ENCODE data around the gene GRM1.

GRM1 gene

DNA sequence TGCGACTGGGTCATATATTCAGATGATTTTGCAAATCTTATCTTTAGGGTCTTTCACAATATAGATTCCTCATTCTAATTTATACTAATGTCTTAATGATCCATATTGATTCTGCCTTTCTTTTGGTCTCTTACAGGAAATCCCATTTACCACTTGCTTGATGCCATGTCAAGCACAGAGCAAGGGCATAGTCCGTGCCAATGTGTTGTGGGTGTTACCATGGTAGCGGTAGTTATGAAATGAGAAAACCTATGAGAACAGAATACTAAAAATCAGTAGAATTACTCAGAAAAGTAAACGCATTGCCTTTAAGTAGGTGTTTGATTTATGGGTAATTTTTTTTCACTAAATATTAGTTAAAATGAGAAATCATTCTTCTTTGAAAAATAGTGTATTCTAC lies 360.9 kb downstream of the GRM1 start:
- no peak for DNase-seq

DNA sequence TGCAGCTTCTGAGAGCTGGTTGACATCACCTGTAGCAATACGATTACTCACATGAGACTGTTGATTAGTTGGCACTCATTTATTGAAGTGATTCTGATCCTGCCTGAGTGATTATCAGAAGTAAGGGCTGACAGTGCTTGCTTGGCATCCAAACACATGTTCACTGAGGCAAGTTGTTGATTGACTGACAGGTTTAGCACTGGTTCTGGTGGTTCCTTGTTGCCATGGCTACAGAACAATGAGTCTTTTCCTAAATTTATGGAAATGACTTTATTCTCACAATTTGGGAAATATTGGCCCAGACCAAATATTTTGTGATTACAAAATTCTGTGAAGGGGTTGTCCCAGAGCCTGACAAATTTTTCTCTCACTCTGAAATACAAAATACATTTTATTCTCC lies 368.8 kb downstream of the GRM1 start:
- no peak for DNase-seq

DNA sequence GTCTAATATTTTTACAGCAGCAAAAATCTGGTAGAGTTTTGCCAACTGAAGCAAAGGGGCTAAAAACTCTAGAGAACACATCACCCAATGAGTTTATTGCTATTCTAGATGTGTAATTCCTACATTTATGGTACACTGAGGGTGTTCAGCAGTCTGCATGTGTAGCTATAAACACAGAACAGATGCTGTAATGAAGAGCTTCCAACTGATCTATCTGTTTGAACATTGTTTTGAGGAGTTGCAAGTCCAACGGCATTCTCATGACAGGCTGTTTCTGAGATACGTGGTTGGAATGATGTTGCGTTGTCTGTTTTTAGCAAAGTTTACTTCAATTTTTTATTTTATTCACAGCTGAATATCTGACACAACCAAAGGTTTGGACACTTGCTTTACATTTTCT lies 373.6 kb downstream of the GRM1 start:
- DNase-seq, result no peak

DNA sequence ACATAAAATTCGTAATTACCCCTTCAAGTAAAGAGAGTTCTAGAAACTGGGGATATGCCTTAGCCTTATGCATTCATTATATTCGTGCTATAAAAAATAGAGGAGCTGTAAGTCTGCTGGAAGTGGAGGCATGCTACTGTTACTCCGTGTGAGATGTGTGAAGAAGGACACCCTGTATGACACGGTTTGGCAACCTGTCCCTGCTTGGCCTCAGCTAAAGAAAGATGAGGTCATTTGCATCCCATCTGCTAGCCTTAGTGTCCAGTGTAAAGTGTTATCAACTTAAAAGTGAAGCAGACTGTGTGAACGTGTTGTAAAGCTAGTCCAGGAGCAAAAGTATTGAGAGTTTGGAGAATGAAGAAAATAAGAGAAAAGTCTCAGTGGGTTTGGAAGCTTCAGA lies 379.7 kb downstream of the GRM1 start:
- no peak for DNase-seq

DNA sequence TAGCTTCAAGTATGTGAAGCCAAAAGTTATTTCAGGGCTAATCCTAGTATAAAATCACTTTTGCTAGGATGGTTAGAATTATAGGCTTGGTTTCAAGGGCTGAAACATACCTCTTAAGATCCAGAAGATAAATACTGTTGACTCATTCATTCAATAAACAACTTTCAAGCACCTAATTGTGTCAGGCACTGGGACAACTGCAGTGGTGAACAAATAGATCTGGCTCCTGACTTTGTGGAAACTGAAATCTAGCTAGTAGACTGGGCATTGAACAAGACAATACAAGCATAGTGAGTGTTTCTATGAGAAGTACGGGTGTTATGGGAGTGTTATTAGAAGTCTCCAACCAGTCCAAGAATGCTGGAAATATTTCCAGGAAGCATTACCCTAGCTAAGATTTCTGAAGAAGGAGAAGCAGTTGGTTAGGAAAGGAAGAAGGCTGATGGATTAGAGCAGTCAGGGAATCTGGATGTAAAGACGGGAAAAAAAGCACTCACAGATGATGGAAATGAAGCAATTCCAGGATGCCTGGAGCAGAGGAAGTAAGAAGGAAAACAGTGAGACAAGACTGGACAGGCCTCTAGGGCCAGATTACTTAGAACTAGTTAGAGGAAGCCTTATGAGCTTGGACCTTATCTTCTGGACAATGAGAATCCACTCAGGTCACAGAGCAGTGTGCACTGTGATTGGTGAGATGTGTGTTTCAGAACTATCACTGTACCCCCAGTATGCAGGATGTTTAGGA lies 382.2 kb downstream of the GRM1 start:
- DNase-seq, result no peak

DNA sequence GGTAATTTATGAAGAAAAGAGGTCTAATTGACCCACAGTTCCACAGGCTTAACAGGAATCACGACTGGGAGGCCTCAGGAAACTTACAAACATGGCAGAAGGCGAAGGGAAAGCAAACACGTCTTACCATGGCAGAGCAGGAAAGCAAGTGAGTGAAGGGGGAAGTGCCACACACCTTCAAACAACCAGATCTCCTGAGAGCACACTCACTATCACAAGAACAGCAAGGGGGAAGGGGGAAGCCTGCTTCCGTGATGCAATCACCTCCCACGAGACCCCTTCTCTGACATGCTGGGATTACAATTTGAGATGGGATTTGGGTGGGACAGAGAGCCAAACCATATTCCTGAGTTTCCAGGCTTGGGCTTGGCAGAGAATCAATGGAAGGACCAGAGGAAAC lies 390.7 kb downstream of the GRM1 start:
- no peak for DNase-seq

DNA sequence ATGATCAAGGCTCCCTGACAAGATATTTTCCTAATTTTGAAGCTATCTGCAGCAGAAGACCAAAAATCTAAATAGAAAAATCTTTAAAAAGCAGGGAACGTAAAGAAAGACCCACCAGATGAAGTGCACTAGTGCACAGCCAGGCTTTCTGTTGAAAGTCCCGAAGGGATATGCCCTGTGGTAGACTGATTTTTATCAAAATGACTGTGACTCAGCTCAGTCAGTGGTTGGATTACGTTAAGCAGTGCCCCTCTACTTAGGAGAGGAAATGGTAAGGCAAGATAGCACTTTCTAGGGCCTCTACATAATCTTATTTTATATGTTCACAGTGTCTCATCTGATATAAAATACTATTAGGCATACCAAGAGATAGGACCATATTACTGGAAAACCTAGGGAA lies 391.4 kb downstream of the GRM1 start:
- DNase-seq, result no peak

DNA sequence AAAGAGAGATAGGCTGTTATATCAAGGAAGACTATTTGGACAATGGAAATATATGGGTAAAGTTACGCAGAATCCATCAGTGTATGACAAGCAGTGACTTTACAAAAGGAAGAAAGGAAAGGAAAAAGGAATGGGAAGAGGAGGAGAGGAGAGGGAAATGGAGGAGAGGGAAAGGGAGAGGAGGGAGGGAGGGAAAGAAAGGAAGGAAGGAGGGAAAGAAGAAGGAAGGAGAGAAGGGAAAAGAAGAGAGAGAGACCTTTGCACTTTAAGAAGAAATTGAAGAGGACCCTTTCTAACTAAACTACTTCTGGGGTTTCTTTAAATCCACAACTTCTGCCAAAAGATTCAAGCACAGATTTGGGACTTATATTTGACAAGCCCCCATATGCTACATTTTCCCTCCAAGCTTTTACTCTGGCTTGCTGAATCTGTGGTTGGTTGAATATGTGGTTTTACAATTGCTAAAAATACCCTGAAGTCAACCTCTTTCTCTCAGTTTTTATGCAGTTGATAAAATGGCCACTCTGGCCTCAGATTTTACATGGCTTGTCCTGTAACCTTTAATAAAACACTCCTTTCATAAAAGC lies 394.0 kb downstream of the GRM1 start:
- no peak for DNase-seq

DNA sequence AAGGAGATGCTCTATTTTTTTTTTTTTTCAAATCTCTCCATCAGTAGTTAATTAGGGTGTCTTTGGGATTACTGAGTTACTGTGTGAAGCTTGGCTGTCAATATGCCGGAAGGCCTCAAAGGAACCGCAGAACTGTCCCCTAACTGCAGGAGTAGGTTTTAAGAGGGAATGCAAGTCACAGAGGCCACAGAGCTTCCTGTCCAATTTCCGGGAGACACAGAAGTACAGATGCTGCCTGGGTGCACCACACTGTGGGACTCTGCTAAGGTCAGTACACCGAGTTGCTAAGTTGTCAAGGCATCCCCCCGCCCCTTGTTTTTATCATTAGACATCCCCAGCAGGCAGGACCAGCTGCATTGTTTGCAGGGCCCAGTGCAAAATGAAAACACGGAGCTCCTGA lies 394.6 kb downstream of the GRM1 start:
- no peak for DNase-seq

DNA sequence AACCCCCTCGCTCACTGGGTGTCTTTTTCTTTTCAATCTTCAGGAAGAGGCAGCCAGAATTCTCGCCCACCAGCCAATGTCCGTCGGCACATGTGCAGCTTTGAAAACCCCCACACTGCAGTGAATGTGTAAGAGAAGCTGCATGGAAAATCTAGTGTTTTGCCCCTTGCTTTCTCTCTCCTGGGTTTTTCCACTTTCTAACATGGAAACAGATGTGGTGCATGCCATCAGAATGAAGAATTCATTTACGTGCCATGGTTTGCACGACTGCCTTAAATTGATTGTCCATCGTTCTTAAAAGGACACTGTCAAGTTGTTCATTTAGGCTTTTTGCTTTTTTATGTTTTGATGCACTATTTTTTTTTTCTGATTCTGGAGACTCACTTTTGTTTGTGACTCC lies 397.7 kb downstream of the GRM1 start:
- no peak for DNase-seq

DNA sequence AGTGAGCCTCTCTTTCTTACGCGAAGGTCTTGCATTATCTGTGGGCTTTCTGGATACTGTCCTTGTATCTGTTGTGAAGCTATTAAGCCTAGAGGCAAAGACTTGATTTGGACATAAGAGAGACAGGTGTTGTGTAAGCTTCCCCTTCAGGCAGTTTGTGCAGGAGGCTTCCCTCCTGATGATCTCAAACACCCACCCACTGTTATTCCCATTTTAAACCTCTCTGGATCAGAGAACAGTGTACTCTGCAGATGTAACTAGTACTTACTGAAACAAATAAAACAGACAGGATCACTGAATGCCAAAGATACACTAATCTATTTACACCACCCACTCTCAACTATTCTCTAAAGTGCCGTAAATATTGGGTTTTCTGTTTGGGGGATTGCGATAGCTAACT lies 401.0 kb downstream of the GRM1 start:
- no peak for DNase-seq

DNA sequence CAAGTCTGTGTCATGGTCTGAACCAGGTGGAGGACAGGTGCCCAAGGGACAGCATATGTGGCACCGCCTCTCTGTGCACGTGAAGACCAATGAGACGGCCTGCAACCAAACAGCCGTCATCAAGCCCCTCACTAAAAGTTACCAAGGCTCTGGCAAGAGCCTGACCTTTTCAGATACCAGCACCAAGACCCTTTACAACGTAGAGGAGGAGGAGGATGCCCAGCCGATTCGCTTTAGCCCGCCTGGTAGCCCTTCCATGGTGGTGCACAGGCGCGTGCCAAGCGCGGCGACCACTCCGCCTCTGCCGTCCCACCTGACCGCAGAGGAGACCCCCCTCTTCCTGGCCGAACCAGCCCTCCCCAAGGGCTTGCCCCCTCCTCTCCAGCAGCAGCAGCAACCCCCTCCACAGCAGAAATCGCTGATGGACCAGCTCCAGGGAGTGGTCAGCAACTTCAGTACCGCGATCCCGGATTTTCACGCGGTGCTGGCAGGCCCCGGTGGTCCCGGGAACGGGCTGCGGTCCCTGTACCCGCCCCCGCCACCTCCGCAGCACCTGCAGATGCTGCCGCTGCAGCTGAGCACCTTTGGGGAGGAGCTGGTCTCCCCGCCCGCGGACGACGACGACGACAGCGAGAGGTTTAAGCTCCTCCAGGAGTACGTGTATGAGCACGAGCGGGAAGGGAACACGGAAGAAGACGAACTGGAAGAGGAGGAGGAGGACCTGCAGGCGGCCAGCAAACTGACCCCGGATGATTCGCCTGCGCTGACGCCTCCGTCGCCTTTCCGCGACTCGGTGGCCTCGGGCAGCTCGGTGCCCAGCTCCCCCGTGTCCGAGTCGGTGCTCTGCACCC lies 405.2 kb downstream of the GRM1 start:
- no peak for DNase-seq

DNA sequence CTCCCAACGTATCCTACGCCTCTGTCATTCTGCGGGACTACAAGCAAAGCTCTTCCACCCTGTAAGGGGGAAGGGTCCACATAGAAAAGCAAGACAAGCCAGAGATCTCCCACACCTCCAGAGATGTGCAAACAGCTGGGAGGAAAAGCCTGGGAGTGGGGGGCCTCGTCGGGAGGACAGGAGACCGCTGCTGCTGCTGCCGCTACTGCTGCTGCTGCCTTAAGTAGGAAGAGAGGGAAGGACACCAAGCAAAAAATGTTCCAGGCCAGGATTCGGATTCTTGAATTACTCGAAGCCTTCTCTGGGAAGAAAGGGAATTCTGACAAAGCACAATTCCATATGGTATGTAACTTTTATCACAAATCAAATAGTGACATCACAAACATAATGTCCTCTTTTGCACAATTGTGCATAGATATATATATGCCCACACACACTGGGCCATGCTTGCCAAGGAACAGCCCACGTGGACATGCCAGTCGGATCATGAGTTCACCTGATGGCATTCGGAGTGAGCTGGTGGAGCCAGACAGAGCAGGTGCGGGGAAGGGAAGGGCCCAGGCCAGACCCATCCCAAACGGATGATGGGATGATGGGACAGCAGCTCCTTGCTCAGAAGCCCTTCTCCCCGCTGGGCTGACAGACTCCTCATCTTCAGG lies 406.0 kb downstream of the GRM1 start:
- DNase-seq, result no peak

DNA sequence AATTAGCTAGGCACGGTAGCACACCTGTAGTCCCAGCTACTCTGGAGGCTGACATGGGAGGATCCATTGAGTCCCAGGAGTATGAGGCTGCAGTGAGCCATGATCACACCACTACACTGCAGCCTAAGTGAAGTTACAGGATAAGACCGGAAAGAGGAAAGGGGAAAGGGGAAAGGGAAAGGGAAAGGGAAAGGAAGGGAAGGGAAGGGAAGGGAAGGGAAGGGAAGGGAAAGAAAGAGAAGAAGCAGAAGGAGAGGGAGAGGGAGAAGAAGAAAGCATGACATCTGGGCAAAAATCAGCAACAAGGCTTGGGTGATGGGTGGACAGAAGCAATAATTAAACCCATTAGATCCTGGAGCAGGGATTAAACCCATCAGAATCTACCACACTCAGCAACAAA lies 413.0 kb downstream of the GRM1 start:
- DNase-seq, result no peak

DNA sequence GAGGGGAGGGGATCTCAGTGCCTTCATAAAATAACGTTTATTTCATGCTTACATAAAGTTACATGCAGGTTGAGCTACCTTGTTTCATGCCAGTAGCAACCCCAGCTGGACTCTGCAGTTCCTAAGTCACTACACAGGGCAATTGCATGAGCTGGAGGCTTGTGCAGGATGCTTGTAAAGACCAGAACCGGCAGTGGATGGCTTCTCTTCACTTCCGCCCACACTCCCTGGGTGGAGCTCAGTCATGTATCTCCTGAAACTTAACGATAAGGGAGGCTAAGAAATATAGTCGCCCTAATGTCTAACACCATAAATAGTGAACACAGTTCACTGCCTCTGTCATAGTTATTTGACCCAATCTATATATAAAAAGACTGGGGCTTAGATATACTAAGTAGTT lies 415.3 kb downstream of the GRM1 start:
- no peak for DNase-seq

DNA sequence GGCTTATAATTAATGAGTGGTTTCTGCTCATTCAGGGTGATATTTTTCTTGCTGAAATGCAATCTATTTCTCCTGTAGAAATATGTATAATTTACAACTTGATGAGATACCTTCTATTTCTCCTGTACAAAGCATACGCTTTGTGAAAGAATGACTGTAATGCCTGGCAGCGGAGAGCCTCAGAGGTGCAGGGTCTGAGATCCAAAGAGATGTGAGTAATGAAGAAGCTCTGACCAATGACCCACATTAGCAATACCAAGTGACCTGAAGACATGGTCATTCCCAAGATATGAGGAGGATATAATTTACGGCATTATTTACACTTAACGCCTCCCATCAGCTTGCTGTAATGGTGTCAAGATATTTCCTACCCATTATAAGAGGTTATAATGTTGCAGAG lies 416.4 kb downstream of the GRM1 start:
- DNase-seq, result no peak

DNA sequence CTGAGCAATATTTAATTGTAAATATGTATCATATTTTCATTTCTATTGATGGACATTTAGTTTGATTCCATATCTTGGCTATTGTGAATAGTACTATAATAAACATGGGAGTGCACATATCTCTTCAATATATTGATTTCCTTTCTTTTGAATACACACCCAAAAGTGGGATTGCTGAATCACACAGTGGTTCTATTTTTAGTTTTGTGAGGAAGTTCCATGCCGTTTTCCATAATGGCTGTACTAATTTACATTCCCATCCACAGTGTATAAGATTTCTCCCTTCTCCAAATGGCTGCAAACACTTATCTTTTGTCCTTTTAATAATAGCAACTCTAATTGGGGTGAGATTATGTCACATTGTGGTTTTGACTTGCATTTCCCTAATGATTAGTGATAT lies 428.0 kb downstream of the GRM1 start:
- no peak for DNase-seq

DNA sequence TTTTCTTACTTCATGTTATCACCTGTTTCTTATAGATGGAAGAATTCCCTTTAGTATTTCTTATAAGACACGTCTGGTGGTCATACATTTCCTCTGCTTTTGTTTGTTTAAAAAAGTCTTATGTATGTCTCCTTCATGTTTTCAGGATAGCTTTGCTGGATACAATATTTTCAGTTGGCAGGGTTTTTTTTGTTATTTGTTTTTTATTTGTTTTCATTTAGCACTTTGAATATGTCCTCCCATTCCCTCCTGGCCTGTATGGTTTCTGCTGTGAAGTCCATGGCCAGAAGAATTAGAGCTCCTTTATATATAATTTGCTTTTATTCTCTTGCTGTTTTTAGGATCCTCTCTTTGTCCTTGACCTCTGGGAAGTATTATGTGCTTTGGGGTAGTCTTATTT lies 432.1 kb downstream of the GRM1 start:
- no peak for DNase-seq

DNA sequence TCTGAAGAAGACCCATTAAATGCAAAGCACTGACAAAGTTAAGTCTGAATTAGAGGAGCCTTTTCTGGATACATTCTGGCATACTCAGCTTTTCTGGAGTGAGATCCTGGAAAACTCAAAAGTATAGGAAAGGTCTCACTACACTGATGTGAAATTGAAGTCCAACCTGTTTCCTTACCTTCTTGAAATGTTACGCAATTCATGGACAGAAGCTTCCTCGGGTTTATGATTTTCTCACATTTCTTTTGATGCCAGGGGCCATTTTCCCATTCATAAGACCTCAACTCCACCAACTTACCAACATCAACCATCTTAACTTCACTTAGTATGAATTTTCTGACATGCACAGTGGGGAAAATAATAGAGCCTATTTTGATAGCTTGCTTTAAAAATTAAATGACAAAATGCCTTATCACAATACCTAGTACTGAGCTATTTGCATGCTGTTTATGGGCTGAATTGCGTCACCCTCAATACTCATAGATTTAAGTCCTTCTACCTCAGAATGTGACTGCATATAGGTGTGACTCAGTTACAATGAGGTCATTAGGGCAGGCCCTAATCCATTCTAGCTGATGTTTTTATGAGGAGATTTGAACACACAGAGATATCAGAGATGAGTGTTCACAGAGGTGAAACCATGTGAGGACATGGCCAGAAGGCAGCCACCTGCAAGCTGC lies 441.4 kb downstream of the GRM1 start:
- DNase-seq, result no peak

DNA sequence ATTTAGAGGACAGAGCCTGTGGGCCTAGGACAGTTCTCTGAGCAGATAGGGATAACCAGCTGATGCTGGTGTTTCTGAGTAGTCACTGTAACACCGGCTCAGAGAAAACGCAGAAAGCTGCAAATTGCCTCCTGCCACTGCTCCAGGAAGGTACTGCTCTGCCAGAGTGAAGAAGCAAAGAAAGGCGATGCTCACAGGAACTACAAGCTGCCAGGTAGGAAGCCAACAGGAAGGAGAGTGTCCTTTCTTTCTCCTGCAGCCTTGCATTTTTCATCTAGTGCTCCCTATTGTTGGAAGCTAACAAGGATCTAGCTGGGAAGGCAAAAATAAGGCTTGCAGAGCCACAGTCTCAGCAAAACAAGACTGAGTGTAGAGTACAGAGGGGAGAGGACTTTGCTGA lies 444.1 kb downstream of the GRM1 start:
- no peak for DNase-seq

DNA sequence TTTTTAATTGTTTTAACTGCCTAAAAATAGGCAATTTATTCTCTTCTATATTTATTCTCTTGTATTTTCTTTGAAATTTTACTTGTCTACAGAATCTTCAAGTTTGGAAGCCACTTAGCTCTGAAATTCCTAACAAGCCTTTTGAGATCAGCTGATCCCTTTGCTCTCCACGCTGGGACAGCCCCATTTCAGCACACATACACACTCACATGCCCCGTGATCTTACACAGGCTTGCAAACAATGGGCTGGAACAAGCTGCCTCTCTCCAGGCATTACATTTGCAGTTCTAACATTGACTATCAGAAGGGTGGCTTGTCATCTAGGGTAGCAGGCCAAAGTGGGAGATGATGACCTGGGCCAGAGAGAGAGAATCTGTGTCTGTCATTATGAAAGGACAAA lies 452.7 kb downstream of the GRM1 start:
- DNase-seq, result no peak

DNA sequence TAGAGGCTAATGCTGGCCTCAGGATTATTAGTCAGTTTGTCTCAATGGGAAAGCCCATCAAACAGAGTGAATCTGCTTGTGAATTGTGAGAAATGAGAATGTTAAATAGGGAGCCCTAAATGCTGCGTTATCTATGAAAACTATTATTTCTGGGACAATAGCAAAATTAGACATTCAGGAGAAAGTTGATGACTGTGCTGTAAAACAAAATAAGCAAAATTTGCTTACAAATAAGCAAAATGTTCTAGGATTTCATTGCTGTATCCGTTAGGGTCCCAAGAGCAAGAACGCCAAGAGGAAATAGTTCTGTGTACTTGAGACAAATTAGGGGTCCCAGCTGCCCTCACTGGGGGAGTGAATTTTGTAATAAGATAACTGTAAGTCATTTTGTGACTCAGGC lies 455.5 kb downstream of the GRM1 start:
- no peak for DNase-seq

Measured in NCI-H1930 (cell line).